Measurements from ENCODE around the gene TTC7B. TPM values are rescaled to one million over a fixed set of nuclear protein-coding genes. Genes with fewer than 3 reads are reported as not detected.

The TTC7B gene
- total RNA-seq, 2 experiments from 2014 or later: 1.2 to 1.3 TPM

DNA sequence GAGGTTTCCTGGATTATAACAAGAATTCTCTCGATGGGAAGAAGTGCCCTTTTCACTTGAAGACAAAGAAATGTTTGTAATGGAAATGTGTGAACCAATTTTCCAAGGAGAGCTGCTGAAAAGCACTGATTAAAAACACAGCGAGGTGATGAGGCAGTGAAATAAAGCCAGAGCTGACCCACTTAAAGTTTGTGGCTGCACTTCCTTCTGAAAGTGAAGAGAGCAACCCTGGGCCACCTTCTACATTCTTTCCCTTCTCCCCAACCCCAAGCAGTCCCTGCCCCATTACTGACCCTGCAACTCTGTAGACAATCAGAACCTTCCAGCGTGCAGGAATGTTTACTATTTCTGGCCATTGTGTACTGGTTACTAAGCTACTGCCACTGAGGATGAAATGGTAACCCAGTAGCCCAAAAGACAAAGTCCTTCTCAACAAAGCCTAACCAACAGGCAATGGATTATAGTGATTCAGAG is 173.9 kb downstream of the TTC7B start:
- ChIA-PET CTCF (no interaction called here), POLR2A (no interaction called here)

GRCh38 chr14:90641615-90642243 is 174.5 kb downstream of the TTC7B start:
- ATAC-seq (ENCODE audit: poor library complexity) (no peak), DNase-seq (no peak)
- Mint-ChIP-seq H3K4me1 (ENCODE audit: low read depth) (no peaks in the 10 kb centered on the region), H3K36me3 (ENCODE audit: low read depth) (no peaks in the 10 kb centered on the region), H3K4me3 (no peak overlapping the region), H3K27ac (no peak overlapping the region), H3K9me3 (no peaks in the 10 kb centered on the region), H3K27me3 (no peaks in the 10 kb centered on the region)
- Histone ChIP-seq H3K36me3 (ENCODE audit: insufficient read depth, low read length) (no peaks in the 10 kb centered on the region), H3K4me1 (ENCODE audit: insufficient read depth, low read length) (no peaks in the 10 kb centered on the region), H3K27me3 (ENCODE audit: control insufficient read depth in 1 of 2, insufficient read depth in 2 of 2, low read length in 2 of 2) (no peaks in the 10 kb centered on the region), H3K4me3 (ENCODE audit: low read length) (no peak overlapping the region), H3K9me3 (ENCODE audit: control insufficient read depth in 1 of 2, insufficient read depth in 1 of 2, low read length in 2 of 2) (no peaks in the 10 kb centered on the region), H3K27ac (ENCODE audit: low read depth in 1 of 2, low read length in 2 of 2) (no peak overlapping the region)
- no peak for TF ChIP-seq CTCF (IDR thresholded peaks at IDR 0.05)
- intact Hi-C loops (cut with DNase I, micrococcal nuclease): no loop called here
- CTCF ChIA-PET: no interaction called here
- POLR2A ChIA-PET: no interaction called here

More for the DNA sequence above, 173.9 kb downstream of the TTC7B start:
- TF ChIP-seq CTCF (IDR thresholded peaks at IDR 0.05): no peak
- H3K36me3 Mint-ChIP-seq (ENCODE audit: low read depth): no peaks in the 10 kb centered on the region
- no peak overlapping the region for H3K27ac Mint-ChIP-seq
- no peaks in the 10 kb centered on the region for H3K9me3 Mint-ChIP-seq
- no peaks in the 10 kb centered on the region for H3K4me1 ChIP-seq (ENCODE audit: insufficient read depth, low read length)
- no peaks in the 10 kb centered on the region for H3K4me1 Mint-ChIP-seq (ENCODE audit: low read depth)
- no peak overlapping the region for H3K4me3 Mint-ChIP-seq
- DNase-seq: no peak
- intact Hi-C loops (cut with DNase I, micrococcal nuclease): no loop called here
- H3K4me3 ChIP-seq (ENCODE audit: low read length): no peak overlapping the region
- no peaks in the 10 kb centered on the region for H3K27me3 Mint-ChIP-seq
- ATAC-seq (ENCODE audit: poor library complexity): no peak
- no peaks in the 10 kb centered on the region for H3K36me3 ChIP-seq (ENCODE audit: insufficient read depth, low read length)
- H3K27me3 ChIP-seq (ENCODE audit: control insufficient read depth in 1 of 2, insufficient read depth in 2 of 2, low read length in 2 of 2): no peaks in the 10 kb centered on the region
- no peak overlapping the region for H3K27ac ChIP-seq (ENCODE audit: low read depth in 1 of 2, low read length in 2 of 2)
- H3K9me3 ChIP-seq (ENCODE audit: control insufficient read depth in 1 of 2, insufficient read depth in 1 of 2, low read length in 2 of 2): no peaks in the 10 kb centered on the region

- Histone ChIP-seq H3K4me3 (ENCODE audit: low read length) (no peak overlapping the region), H3K27ac (ENCODE audit: low read depth in 1 of 2, low read length in 2 of 2) (no peak overlapping the region), H3K36me3 (ENCODE audit: insufficient read depth, low read length) (no peaks in the 10 kb centered on the region), H3K4me1 (ENCODE audit: insufficient read depth, low read length) (no peaks in the 10 kb centered on the region), H3K27me3 (ENCODE audit: control insufficient read depth in 1 of 2, insufficient read depth in 2 of 2, low read length in 2 of 2) (no peaks in the 10 kb centered on the region), H3K9me3 (ENCODE audit: control insufficient read depth in 1 of 2, insufficient read depth in 1 of 2, low read length in 2 of 2) (no peaks in the 10 kb centered on the region)
- ChIA-PET CTCF (no interaction called here), POLR2A (no interaction called here)
- intact Hi-C loops (cut with DNase I, micrococcal nuclease): no loop called here
- H3K36me3 Mint-ChIP-seq (ENCODE audit: low read depth): no peaks in the 10 kb centered on the region
- H3K27ac Mint-ChIP-seq: no peak overlapping the region
- H3K9me3 Mint-ChIP-seq: no peaks in the 10 kb centered on the region
- ATAC-seq (ENCODE audit: poor library complexity) (no peak), DNase-seq (no peak)
- H3K4me3 Mint-ChIP-seq: no peak overlapping the region
- no peak for TF ChIP-seq CTCF (IDR thresholded peaks at IDR 0.05)
- H3K4me1 Mint-ChIP-seq (ENCODE audit: low read depth): no peaks in the 10 kb centered on the region
- no peaks in the 10 kb centered on the region for H3K27me3 Mint-ChIP-seq
Observed at GRCh38 chr14:90641168-90641567, 175.1 kb downstream of the TTC7B start.

Data from CD4-positive, alpha-beta T cell (primary cell).